Measurements from ENCODE around the gene ADM5. TPM values are rescaled to one million over a fixed set of nuclear protein-coding genes. Genes with fewer than 3 reads are reported as not detected.

Gene ADM5
- total and polyA plus RNA-seq, 10 of the 15 experiments (the other 5 are each of a cell fraction or from before 2014, with no cell fraction given), result 0.05 to 6.0 (median 1.2) TPM; not detected in 1

DNA sequence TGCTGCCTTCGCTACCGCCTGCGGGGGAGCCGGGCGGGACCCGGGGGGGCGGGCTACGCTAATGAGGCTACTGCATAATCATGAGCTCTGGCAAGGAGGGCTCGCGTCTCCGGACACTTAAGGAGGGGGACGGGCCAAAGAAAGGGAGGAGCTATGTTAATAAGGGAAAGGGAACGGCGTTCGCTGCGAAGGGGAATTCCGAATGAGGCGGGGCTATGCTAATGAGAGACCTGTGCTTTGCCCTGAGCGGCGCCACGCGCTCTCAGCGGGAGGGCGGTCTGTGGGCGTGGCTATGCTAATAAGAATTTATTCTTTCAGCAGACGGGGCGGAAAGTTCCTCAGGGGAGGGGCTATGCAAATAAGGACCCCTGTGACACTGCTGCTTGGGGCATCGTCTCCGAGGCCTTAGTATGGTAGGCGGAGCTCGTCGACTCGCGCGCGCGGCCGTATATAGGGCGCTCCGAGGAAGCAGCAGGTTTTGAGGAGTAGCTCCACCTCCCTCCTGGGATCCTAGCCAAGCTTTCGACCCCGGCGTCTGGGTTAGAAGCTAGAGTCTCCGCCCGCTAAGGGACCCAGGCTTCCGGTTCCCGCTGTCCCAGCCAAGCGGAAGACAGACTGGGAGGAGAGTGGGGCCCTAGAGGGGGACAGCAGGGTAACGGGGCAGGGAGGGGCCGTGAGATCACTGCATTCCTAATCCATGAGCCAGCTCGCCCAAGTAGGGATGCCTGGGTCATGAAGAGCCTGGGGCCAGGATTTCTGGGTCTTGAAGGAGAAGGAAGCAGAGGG is 49.1 kb upstream of the ADM5 start, which contains the start of gene RRAS (continued):
- peak; percentile 77 for TF ChIP-seq IKZF1 (conservative IDR thresholded peaks at IDR 0.05)
- TF ChIP-seq, protein P1, sequence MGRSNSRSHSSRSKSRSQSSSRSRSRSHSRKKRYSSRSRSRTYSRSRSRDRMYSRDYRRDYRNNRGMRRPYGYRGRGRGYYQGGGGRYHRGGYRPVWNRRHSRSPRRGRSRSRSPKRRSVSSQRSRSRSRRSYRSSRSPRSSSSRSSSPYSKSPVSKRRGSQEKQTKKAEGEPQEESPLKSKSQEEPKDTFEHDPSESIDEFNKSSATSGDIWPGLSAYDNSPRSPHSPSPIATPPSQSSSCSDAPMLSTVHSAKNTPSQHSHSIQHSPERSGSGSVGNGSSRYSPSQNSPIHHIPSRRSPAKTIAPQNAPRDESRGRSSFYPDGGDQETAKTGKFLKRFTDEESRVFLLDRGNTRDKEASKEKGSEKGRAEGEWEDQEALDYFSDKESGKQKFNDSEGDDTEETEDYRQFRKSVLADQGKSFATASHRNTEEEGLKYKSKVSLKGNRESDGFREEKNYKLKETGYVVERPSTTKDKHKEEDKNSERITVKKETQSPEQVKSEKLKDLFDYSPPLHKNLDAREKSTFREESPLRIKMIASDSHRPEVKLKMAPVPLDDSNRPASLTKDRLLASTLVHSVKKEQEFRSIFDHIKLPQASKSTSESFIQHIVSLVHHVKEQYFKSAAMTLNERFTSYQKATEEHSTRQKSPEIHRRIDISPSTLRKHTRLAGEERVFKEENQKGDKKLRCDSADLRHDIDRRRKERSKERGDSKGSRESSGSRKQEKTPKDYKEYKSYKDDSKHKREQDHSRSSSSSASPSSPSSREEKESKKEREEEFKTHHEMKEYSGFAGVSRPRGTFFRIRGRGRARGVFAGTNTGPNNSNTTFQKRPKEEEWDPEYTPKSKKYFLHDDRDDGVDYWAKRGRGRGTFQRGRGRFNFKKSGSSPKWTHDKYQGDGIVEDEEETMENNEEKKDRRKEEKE (IDR thresholded peaks at IDR 0.05), result no peak
- TF ChIP-seq SP1 (IDR thresholded peaks at IDR 0.05; ENCODE audit: low read depth, low read length), result peak; percentile 63
- TF ChIP-seq, protein P2, sequence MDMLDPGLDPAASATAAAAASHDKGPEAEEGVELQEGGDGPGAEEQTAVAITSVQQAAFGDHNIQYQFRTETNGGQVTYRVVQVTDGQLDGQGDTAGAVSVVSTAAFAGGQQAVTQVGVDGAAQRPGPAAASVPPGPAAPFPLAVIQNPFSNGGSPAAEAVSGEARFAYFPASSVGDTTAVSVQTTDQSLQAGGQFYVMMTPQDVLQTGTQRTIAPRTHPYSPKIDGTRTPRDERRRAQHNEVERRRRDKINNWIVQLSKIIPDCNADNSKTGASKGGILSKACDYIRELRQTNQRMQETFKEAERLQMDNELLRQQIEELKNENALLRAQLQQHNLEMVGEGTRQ (IDR thresholded peaks at IDR 0.05; ENCODE audit: borderline replicate concordance, low read depth, low read length), result no peak; the same call in 1 of the 2 replicates
- no peak for TF ChIP-seq YY1 (IDR thresholded peaks at IDR 0.05; ENCODE audit: low read depth, low read length)
- TF ChIP-seq NR2F1 (conservative IDR thresholded peaks at IDR 0.05), result peak; percentile 52
- TF ChIP-seq MTA3 (IDR thresholded peaks at IDR 0.05; ENCODE audit: borderline replicate concordance, low read length), result no peak
- TF ChIP-seq RAD21 (IDR thresholded peaks at IDR 0.05; ENCODE audit: insufficient read depth, low read depth, low read length), result no peak
- TF ChIP-seq DPF2 (IDR thresholded peaks at IDR 0.05), result peak; percentile 31; the same call in 1 of the 2 replicates
- 0 out of 2 replicates have a peak, but pooled peaks have one; percentile 42 for TF ChIP-seq STAT1 (conservative IDR thresholded peaks at IDR 0.05)
- peak; percentile 42 for TF ChIP-seq E4F1 (IDR thresholded peaks at IDR 0.05; ENCODE audit: borderline replicate concordance, partially characterized antibody)
- no peak for TF ChIP-seq ATF7 (IDR thresholded peaks at IDR 0.05; ENCODE audit: low read depth)
- TF ChIP-seq, protein P3, sequence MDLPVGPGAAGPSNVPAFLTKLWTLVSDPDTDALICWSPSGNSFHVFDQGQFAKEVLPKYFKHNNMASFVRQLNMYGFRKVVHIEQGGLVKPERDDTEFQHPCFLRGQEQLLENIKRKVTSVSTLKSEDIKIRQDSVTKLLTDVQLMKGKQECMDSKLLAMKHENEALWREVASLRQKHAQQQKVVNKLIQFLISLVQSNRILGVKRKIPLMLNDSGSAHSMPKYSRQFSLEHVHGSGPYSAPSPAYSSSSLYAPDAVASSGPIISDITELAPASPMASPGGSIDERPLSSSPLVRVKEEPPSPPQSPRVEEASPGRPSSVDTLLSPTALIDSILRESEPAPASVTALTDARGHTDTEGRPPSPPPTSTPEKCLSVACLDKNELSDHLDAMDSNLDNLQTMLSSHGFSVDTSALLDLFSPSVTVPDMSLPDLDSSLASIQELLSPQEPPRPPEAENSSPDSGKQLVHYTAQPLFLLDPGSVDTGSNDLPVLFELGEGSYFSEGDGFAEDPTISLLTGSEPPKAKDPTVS (IDR thresholded peaks at IDR 0.05; ENCODE audit: low read depth, low read length), result no peak
- no peak; the same call in 1 of the 2 replicates for TF ChIP-seq RFX5 (IDR thresholded peaks at IDR 0.05; ENCODE audit: low read depth, low read length)
- no peak for TF ChIP-seq SUPT20H (IDR thresholded peaks at IDR 0.05; ENCODE audit: borderline replicate concordance, control insufficient read depth, low read depth, low read length)
- TF ChIP-seq MYB (IDR thresholded peaks at IDR 0.05; ENCODE audit: borderline replicate concordance, low read depth, low read length), result no peak
- no peak for TF ChIP-seq SMARCA5 (IDR thresholded peaks at IDR 0.05)
- TF ChIP-seq TCF3 (IDR thresholded peaks at IDR 0.05; ENCODE audit: borderline replicate concordance, insufficient read depth, low read depth, low read length), result 0 out of 2 replicates have a peak, but pooled peaks have one; percentile 26
- no peak for TF ChIP-seq TARDBP (IDR thresholded peaks at IDR 0.05; ENCODE audit: borderline replicate concordance)
- no peak for TF ChIP-seq RAD51 (IDR thresholded peaks at IDR 0.05)
